GM21526 (cell line): ENCODE results near the gene AZGP1.
"Not testable (repeated sequence)": the region's sequence is repeated elsewhere in the genome, so short reads cannot be mapped to it uniquely, and the experiment has no call there.

Experiments
- ATAC-seq: cut with Tn5 transposase; IDR thresholded peaks from one replicate; pipeline ENCODE4 v1.9.1; 2021; ENCODE audit warnings: moderate library complexity; ENCODE audit not compliant: unreplicated experiment, low FRiP score

Gene AZGP1

GRCh38 chr7:100000239-100000638 lies 24.4 kb upstream of the AZGP1 start:
- no peak for ATAC-seq

DNA sequence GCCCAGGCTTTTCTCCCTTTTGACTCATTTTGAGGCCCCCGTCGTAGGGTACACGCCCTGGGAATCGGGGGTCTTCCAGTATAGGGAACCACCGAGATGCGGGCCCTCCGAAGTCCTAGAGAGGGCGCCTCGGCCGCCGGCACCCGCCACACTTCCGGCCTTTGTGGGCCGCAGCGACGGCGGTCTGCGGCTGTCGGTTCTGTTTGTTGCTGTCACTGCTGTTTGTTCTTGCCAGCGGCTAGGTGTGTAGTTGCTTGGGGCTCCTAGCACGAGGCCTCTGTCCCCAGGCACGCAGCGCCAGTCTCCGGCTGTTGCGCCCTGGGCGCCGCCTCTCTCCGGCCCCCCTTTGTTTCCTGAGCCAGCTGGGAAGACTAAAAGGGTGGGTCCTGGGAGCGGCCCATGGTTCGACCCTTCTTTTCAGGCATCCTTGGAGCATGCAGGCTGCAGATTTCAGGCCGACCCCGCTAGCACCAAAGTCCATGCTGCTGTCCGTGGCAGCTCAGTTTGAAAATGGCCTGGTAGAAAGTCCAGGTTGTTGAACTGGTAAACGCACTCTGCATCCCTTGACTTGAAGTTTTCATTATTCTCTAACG lies 21.8 kb upstream of the AZGP1 start:
- no peak for ATAC-seq

- ATAC-seq = no peak
These were observed 21.1 kb upstream of the AZGP1 start for GRCh38 chr7:99996755-99997544.

DNA sequence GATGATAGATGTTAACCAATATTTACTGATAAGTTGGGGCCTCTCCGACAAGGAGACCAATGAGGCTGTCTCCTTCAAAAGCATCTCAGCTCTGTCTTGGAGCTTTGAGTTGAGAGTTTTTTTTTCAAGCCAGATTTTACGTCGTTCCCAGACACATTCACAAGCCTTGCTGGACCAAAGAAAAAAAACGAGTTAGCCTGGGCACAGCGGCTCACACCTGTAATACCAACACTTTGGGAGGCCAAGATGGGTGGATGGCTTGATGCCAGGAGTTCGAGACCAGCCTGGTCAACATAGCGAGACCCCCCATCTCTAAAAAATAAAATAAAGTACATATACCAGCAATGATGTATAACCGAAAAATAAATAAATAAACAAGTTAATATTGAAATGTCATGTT lies 19.0 kb upstream of the AZGP1 start:
- ATAC-seq = no peak

GRCh38 chr7:99992330-99993038 lies 16.7 kb upstream of the AZGP1 start:
- no peak for ATAC-seq

GRCh38 chr7:99991543-99991942 lies 15.7 kb upstream of the AZGP1 start:
- ATAC-seq = not testable (repeated sequence)

GRCh38 chr7:99990460-99990852 lies 14.6 kb upstream of the AZGP1 start:
- no peak for ATAC-seq

DNA sequence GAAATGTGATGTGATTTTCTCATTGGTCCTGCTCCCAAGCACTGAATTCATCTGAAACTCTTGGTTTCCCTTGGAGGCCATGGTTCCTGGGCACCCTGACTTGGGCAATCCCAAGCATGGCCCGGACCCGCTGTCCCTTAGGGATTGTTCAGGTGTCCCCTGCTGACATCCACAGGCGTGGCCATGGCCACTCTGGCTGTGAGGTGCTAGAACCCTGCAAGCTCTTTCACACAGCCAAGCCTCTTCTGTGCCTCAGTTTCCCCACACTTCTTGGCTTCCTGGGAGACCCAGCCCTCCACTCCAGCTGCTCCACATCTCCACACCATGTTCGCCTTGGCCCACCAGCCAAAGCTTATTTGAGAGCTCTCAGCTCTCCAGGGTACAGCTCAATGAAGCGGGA lies 12.0 kb upstream of the AZGP1 start:
- no peak for ATAC-seq

GRCh38 chr7:99987306-99987705 lies 11.5 kb upstream of the AZGP1 start:
- ATAC-seq = not testable (repeated sequence)

- no peak for ATAC-seq
These were observed 8.8 kb upstream of the AZGP1 start for GRCh38 chr7:99984593-99984992.

DNA sequence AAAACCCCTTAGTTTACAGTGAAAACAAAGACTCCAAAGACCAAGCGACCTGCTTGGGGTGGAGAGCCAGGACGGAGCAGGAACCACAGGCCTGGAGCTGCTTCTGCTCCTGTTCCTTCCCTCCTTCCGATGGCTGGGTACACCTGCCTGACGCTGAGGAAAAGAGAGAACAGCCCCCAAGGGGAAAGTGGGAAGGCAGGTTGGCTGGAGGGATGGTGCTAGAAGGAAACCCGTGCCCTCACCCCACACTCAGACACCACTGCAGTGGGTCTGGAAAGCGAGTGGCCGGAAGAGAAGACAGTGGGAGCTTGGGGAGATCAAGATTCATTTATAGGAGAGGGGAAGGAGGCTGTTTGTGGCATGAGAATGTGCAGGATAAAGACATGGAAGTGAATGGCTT lies 5.2 kb upstream of the AZGP1 start:
- not testable (repeated sequence) for ATAC-seq

GRCh38 chr7:99980448-99980872 lies 4.6 kb upstream of the AZGP1 start:
- not testable (repeated sequence) for ATAC-seq

- ATAC-seq = not testable (repeated sequence)
These were observed 4.0 kb upstream of the AZGP1 start for GRCh38 chr7:99979814-99980225.

DNA sequence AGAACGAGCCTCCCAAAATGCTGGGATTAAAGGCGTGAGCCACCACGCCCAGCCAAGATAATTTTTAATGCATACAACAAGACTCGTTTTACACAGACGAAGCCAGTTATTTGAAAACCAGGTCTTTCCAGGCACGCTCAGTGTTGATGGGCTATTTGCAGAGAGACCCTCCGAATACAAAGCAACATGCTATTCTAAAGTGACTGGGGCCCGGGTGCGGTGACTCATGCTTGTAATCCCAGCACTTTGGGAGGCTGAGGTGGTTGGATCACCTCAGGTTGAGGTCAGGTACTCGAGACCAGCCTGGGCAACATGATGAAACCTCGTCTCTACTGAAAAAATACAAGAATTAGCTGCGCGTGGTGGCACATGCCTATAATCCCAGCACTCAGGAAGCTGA lies 795 bp upstream of the AZGP1 start:
- ATAC-seq = no peak

DNA sequence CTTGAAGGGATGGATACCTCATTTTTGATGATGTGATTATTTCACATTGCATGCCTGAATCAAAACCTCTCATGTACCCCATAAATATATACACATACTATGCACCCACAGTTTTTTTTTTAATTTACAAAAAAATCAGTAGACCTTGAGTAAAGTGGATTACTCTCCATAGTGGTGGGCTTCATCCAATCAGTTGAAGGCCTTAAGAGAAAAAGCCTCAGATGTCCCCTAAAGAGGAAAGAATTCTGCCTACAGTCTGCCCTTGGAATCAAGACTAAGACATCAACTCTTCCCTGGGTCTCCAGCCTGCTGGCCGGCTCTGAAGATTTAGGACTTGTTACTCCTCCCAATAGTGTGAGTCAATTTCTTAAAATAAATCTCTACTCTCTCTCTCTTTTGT lies 1.1 kb downstream of the AZGP1 start:
- ATAC-seq = no peak

- not testable (repeated sequence) for ATAC-seq
These were observed 2.0 kb downstream of the AZGP1 start for GRCh38 chr7:99973817-99974216.

- no peak for ATAC-seq
These were observed 4.6 kb downstream of the AZGP1 start for GRCh38 chr7:99971242-99971641.

DNA sequence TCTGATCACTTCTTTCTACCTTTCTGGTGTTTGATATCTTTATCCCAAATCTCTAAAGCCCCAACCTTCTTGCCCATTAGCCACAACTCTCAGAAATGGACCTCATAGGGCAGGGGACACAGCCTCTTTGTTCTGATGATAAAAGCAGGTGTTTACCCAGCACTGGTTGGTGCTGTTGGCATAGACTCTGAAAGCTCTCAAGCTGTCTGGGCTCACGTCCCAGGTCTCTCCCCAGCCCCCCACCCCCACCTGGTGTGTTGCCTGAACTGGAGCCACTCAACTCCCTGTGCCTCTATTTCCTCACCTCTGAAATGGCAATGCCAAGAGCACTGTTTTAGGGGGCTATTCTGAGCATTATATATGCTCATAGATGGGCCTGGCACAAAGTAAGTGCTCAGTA lies 6.0 kb downstream of the AZGP1 start:
- ATAC-seq = not testable (repeated sequence)

- no peak for ATAC-seq
These were observed 6.5 kb downstream of the AZGP1 start for GRCh38 chr7:99969298-99969697.

DNA sequence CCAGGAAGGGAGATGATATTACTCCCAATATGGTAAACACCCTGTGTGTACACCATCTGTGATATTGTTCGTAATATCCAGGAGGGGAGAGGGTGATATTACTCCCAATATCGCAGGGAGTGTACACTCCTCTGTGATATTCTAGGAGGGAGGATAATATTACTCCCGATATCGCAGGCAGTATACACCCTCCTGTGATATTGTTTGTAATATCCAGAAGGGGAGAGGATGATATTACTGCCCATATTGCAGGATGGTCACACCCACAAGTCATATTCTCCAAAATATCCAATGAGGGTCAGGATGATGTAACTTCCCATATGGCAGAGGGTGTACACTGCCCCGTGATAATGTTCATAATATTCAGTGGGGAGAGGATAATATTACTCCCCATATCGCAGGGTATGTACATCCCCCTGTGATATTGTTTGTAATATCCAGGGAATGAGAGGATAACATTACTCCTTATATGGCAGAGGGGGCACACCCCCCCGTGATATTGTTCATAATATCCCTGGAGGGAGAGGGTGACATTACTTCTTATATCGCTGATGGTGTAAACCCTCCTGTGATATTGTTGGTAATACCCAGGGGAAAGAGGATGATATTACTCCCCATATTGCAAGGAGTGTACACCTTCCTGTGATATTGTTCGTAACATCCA lies 17.1 kb downstream of the AZGP1 start:
- no peak for ATAC-seq

- no peak for ATAC-seq
These were observed 20.6 kb downstream of the AZGP1 start for GRCh38 chr7:99955247-99955646.
